Lower leg skin (tissue), 3 donors: ENCODE data around the gene TIAM2.

Experiments used
- POLR2A ChIP-seq, 2 donors: fragments of 450-650 bp; IDR thresholded peaks; one replicate each; pipeline ENCODE4 v1.6.1; 2016 to 2017; ENCODE audit warnings: antibody characterized with exemption in 2 of 2, mild to moderate bottlenecking in 1 of 2, moderate library complexity in 1 of 2
- TF ChIP-seq, protein P1 (sequence below), 3 donors: fragments of 450-650 bp; IDR thresholded peaks; one replicate each; pipeline ENCODE4 v1.5.1; 2016; ENCODE audit warnings: antibody characterized with exemption in 3 of 3, mild to moderate bottlenecking in 3 of 3, moderate library complexity in 2 of 3

DNA sequence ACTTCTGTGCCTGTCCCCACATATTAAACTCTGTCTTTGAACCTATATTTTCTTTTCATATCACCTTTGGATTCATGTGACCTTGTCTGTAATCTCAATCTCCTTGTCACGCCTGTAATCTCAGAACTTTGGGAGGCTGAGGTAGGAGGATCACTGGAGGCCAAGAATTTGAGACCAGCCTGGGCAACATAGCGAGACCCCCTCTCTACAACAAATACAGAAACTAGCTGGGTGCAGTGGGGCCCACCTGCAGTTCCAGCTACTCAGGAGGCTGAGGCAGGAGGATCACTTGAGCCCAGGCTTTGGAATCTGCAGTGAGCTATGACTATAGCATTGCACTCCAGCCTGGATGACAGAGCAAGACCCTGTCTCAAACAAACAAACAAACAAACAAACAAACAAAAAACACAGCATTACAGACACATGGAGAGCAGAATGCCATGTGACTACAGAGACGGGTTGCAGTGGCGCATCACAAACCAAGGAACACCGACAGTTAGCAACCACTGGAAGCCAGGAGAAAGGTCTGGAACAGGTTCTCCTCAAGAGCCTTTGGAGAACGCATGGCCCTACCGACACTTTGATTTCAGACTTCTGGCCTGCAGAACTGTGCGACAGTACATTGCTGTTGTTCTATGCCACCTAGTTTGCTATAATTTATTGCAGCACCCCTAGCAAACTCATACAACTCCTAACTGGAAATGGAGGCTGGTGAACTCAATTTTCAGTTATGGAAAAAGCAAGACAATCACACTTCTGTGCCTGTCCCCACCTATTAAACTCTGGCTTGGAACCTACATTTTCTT, 14.6 kb upstream of the TIAM2 start:
- TF ChIP-seq, protein P1, sequence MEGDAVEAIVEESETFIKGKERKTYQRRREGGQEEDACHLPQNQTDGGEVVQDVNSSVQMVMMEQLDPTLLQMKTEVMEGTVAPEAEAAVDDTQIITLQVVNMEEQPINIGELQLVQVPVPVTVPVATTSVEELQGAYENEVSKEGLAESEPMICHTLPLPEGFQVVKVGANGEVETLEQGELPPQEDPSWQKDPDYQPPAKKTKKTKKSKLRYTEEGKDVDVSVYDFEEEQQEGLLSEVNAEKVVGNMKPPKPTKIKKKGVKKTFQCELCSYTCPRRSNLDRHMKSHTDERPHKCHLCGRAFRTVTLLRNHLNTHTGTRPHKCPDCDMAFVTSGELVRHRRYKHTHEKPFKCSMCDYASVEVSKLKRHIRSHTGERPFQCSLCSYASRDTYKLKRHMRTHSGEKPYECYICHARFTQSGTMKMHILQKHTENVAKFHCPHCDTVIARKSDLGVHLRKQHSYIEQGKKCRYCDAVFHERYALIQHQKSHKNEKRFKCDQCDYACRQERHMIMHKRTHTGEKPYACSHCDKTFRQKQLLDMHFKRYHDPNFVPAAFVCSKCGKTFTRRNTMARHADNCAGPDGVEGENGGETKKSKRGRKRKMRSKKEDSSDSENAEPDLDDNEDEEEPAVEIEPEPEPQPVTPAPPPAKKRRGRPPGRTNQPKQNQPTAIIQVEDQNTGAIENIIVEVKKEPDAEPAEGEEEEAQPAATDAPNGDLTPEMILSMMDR (IDR thresholded peaks at IDR 0.05) = no peak
- no peak for TF ChIP-seq POLR2A (IDR thresholded peaks at IDR 0.05)
